Measurements from ENCODE around the gene ZGPAT.

ZGPAT gene

GRCh38 chr20:63679799-63680305 is 28.0 kb upstream of the ZGPAT start:
- no peak for DNase-seq

DNA sequence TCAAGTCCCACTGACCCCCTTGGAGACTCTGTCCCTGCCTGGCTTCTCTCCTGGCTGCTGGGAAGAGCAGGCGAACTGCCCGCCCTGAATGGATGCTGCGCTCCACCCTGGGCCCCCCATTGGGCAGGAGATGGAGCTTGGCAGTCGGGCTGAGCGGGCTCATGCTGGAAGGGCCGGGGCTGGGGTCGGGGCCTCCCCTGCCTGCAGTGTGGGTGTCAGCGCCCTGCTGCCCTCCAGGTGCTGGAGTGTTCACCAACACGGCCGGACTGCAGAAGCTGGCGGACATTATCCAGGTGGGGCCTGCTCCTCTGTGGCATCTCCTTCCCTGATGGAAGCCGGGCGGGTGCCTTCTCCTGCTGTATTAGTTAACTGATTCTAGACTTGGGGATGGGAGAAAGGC is 27.4 kb upstream of the ZGPAT start:
- DNase-seq, result no peak

- DNase-seq, result no peak
These were observed 26.8 kb upstream of the ZGPAT start for GRCh38 chr20:63680857-63681608.

GRCh38 chr20:63681609-63682142 is 26.2 kb upstream of the ZGPAT start:
- DNase-seq, result no peak

DNA sequence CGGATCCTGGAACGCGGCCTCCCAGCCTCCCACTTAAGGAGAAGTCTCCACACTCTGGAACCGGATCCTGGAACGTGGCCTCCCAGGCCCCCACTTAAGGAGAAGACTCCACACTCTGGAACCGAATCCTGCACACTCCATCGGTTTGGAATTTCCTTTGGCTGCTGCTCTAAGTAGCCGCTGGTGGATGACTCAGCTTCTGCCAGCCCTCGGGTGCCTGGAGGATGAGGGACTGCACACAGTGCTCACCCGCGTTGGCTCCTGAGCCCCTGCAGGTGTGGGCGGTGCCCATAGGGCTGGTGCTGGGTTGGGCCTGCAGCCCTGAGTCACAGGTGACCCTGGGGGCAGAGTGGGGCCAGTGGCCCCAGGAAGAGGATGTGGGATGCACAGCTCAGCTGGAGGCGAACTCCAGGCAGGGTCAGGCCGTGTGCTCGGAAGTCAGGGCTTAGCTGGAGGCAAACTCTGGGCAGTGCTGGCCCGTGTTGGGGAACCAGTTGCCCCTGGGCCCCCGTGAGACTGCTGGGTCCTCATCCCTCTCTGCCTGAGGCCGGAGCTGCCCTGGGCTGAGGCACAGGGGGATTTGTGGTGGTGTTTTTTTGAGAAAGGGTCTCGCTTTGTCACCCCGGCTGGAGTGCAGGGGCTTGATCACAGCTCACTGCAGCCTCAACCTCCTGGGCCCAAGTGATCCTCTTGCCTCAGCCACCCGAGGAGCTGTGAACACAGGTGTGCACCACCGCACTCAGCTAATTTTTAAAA is 25.3 kb upstream of the ZGPAT start:
- no peak for DNase-seq

DNA sequence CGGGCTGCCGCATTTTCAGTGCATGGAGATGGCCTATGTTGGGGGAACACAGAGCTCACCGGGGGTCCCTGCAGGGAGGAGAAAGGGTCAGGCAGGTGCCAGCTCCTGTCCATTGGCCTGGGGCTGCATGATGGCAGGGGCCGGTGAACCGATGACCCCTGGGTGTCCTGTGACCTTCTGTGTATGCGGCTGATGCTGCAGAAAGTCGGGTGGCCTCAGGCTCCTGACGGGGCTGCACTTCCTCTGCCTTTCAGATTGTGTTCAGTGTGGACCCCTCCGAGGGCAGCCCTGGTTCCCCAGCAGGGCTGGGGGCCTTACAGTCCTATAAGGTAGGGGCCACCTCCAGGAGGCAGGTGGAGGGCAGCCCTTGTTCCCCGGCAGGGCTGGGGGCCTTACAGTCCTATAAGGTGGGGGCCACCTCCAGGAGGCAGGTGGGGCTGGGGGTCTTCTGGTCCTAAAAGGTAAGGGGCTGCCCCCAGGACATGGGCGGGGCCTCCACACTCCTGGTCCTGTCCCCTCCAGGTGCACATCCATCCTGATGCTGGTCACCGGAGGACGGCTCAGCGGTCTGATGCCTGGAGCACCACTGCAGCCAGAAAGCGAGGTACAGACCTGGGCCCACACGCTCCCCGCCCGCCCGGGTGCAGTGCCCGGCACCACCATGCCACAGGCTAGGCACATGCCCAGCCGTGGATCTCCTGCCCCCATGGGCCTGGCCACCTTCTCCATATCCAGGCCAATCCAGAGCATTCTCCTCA is 22.4 kb upstream of the ZGPAT start:
- DNase-seq, result no peak

GRCh38 chr20:63686094-63686491 is 21.7 kb upstream of the ZGPAT start:
- DNase-seq, result no peak

DNA sequence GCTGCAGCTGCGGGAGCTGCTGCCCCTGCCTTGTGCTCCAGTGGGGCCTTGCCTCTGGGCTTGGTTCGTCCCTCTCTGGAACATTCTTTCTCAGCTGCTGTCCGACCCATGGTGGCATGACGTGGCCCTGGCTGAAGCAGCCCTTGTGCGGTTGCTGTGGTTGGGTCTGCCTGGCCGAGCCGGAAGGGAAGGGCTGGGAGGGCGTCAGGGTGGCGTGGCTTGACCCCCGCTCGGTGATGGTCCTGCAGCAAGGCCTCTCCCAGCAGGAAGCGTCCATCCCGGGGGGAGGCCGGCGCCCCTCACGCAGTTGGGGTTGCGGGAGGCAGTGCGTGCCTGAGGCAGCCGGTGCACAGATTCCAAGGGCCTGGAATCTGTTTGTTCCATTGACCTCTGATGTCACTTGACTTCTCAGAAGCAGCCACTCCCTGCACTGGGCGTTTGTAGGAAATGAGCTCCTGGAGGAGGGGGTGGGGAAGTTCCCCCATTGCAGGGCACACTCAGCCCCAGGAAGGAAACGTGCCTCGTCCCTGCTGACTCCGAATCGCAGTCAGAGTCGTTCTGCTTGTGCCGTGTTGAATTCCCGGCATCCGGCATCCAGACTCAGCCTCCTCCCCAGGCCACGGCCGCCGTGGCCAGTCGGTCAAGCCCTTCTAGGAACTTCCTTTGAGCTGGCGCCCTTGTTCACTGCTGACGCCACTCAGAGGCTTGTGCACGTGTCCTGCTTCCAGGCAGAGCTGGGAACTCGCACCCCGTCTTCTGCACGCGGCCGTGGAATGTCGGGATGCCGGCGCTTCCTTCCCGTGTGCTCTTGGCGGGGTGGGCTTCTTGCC is 21.1 kb upstream of the ZGPAT start:
- no peak for DNase-seq

GRCh38 chr20:63687419-63688178 is 20.2 kb upstream of the ZGPAT start:
- DNase-seq, result no peak

- DNase-seq, result no peak
These were observed 19.4 kb upstream of the ZGPAT start for GRCh38 chr20:63688228-63689045.

- DNase-seq, result no peak
These were observed 18.5 kb upstream of the ZGPAT start for GRCh38 chr20:63689046-63690002.

GRCh38 chr20:63690003-63690897 is 17.6 kb upstream of the ZGPAT start:
- DNase-seq, result no peak

DNA sequence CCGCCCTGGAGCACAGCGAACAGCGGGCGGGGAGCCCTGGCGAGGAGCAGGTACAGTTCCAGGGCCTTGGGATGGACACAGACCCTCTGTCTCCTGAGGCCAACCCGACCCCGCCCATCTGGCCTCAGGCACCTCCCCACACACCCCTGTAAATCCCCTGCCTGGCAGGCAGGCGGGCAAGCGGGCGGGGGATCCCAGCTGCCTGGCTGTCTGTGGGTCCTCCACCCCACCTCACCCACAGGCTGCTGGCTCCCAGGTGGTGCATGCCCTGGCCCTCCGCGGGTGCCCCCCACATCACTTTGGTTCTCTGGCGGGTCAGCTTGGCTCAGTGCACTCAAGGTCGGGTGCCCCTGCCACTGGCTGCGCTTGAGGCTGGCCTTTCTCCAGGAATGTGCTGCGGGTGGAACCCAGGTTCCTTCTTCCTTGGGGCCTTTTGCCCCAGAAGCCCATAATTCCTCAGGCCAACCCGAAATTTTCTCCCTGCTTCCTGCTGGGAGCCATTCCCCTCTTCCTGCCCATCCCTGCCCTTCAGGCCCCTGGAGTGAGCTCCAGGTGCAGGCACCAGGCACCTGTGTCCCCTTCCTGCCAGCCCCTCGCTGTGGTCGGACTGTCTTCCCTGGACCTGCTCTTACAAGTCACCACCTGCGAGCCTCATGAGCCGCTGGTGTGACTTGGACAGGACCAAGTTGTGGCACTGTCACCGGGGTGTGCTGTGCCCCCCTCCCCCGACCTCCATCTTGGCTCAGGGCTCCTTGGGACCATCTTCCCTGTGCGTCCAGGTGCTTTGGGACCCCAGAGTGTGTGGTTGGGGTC is 16.7 kb upstream of the ZGPAT start:
- DNase-seq, result no peak

DNA sequence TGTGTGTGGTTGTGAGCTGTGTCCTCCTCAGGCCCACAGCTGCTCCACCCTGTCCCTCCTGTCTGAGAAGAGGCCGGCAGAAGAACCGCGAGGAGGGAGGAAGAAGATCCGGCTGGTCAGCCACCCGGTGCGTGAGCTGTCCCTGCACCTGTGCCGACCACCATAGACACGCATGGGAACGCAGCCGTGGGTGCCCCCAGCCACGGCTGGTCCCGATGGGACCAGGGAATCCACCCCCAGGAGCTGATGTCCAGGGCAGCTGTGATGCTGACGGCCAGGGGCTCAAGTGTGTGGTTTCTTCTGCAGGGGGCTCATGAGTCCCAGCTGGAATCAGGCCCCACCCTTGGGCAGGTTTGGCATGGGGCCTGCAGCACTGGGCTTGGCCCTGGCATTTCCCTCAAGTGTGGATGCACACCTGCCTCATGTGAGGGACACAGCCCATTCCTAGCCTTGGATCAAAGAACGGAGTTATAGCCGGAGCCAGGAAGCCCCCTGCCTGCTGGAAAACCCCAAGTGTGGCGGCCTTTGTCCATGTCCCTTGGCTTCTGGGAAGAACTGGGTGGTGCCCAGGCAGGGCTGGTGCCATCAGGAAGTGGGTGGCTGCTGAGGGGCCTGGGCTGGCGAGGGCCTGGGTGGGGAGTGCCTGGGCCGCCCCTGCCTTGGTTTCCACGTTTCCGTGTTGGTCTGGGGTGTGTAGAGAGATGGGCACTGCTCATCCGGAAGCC is 16.0 kb upstream of the ZGPAT start:
- no peak for DNase-seq

DNA sequence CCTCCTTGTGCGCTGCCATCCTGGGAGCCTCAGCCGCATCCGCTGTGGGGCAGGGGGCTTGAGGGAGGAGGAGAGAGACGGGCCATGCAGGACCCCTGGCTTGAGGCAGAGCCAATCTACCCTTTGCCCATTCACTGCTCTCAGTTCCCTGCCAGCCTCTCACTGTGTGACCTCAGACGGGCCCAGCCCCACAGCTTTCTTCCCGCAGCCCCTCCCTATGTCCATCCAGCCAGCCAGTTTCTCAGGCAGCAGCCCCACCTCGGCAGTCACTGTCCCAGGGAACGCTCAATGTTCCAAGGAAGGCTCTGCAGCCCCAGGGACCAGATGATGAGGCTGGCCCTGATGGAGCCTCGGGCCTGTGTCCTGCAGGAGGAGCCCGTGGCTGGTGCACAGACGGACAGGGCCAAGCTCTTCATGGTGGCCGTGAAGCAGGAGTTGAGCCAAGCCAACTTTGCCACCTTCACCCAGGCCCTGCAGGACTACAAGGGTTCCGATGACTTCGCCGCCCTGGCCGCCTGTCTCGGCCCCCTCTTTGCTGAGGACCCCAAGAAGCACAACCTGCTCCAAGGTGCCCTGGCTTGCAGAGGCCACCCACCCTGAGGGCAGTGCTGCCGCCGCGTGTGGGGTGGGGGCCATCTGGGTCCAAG is 15.3 kb upstream of the ZGPAT start:
- DNase-seq, result no peak

- DNase-seq, result no peak
These were observed 14.6 kb upstream of the ZGPAT start for GRCh38 chr20:63693083-63693732.

Measured in NCI-H1436 (cell line).